ENCODE results near the gene CD8B. TPM values are rescaled to one million over a fixed set of nuclear protein-coding genes. Genes with fewer than 3 reads are reported as not detected.
"Not testable (repeated sequence)": the region's sequence is repeated elsewhere in the genome, so short reads cannot be mapped to it uniquely, and the experiment has no call there.

The CD8B gene
- total RNA-seq, 4 donors from 2014 or later: 1.2 to 1.6 TPM; not detected in 2

GRCh38 chr2:86855981-86856380 lies 5.7 kb downstream of the CD8B start:
- not testable (repeated sequence) for H3K4me1 ChIP-seq, H3K27ac ChIP-seq
- WGBS: 39% methylated on average over 6 of the region's 6 CpGs

GRCh38 chr2:86851581-86851980 lies 10.1 kb downstream of the CD8B start:
- not testable (repeated sequence) for H3K27ac ChIP-seq; H3K36me3 ChIP-seq; H3K9me3 ChIP-seq; H3K4me3 ChIP-seq; DNase-seq (ENCODE audit: low spot score in 2 of 2); H3K4me1 ChIP-seq; H3K27me3 ChIP-seq
- 62% methylated on average over 4 of the region's 4 CpGs for WGBS

More at GRCh38 chr2:86855981-86856380, 5.7 kb downstream of the CD8B start:
- not testable (repeated sequence) for H3K4me3 ChIP-seq; H3K9me3 ChIP-seq; H3K27me3 ChIP-seq; H3K36me3 ChIP-seq; DNase-seq (ENCODE audit: low spot score in 2 of 2)

GRCh38 chr2:86842607-86843234 lies 19.0 kb downstream of the CD8B start:
- not testable (repeated sequence) for DNase-seq (ENCODE audit: low spot score in 2 of 2); H3K4me3 ChIP-seq; H3K27me3 ChIP-seq; H3K27ac ChIP-seq; H3K9me3 ChIP-seq; H3K36me3 ChIP-seq; H3K4me1 ChIP-seq
- 89% methylated on average over 6 of the region's 6 CpGs for WGBS

- H3K36me3 ChIP-seq; DNase-seq (ENCODE audit: low spot score in 2 of 2); H3K9me3 ChIP-seq; H3K4me3 ChIP-seq; H3K27me3 ChIP-seq; H3K27ac ChIP-seq: not testable (repeated sequence)
- WGBS: 80% methylated on average over 5 of the region's 8 CpGs
- peaks cover 11% of the 10 kb centered on the region for H3K4me1 ChIP-seq
Observed at GRCh38 chr2:86841330-86841729, 20.4 kb downstream of the CD8B start.

GRCh38 chr2:86839871-86840548 lies 21.7 kb downstream of the CD8B start:
- H3K9me3 ChIP-seq; DNase-seq (ENCODE audit: low spot score in 2 of 2); H3K4me3 ChIP-seq; H3K27me3 ChIP-seq; H3K27ac ChIP-seq; H3K36me3 ChIP-seq: not testable (repeated sequence)
- WGBS: 84% methylated on average over 6 of the region's 11 CpGs
- H3K4me1 ChIP-seq: peaks cover 11% of the 10 kb centered on the region

GRCh38 chr2:86839455-86839854 lies 22.2 kb downstream of the CD8B start:
- 100% methylated on average over 4 of the region's 7 CpGs for WGBS
- H3K4me3 ChIP-seq; H3K27me3 ChIP-seq; H3K27ac ChIP-seq; H3K36me3 ChIP-seq; H3K9me3 ChIP-seq; DNase-seq (ENCODE audit: low spot score in 2 of 2): not testable (repeated sequence)
- peaks cover 11% of the 10 kb centered on the region for H3K4me1 ChIP-seq

- 52% methylated on average over 7 of the region's 7 CpGs for WGBS
- H3K9me3 ChIP-seq; DNase-seq (ENCODE audit: low spot score in 2 of 2); H3K27me3 ChIP-seq; H3K36me3 ChIP-seq: not testable (repeated sequence)
- H3K27ac ChIP-seq: peak overlapping the region; percentile 54
- peak overlapping the region; percentile 16 for H3K4me3 ChIP-seq
- H3K4me1 ChIP-seq: peaks cover 11% of the 10 kb centered on the region
Observed at GRCh38 chr2:86837714-86838113, 24.0 kb downstream of the CD8B start.

- 43% methylated on average over 6 of the region's 19 CpGs for WGBS
- peak overlapping the region; percentile 75 for H3K27ac ChIP-seq
Observed at GRCh38 chr2:86836915-86837695, 24.6 kb downstream of the CD8B start.

GRCh38 chr2:86835548-86835889 lies 26.2 kb downstream of the CD8B start:
- H3K4me3 ChIP-seq; H3K36me3 ChIP-seq; H3K9me3 ChIP-seq; H3K27me3 ChIP-seq; DNase-seq (ENCODE audit: low spot score in 2 of 2); H3K27ac ChIP-seq: not testable (repeated sequence)
- WGBS: 30% methylated on average over 2 of the region's 4 CpGs
- peaks cover 11% of the 10 kb centered on the region for H3K4me1 ChIP-seq

More at GRCh38 chr2:86836915-86837695, 24.6 kb downstream of the CD8B start:
- peak in 1 of 2 donors; percentile 85 for DNase-seq (ENCODE audit: low spot score in 2 of 2)
- H3K36me3 ChIP-seq, H3K27me3 ChIP-seq, H3K9me3 ChIP-seq: not testable (repeated sequence)
- Histone ChIP-seq H3K4me1 (peaks cover 11% of the 10 kb centered on the region), H3K4me3 (peak overlapping the region; percentile 26)

- no peak for TF ChIP-seq EP300 (IDR thresholded peaks at IDR 0.05)
- no peak for TF ChIP-seq POLR2AphosphoS5 (IDR thresholded peaks at IDR 0.05)
- no peak for TF ChIP-seq POLR2A (IDR thresholded peaks at IDR 0.05)
- no peak for TF ChIP-seq CTCF (IDR thresholded peaks at IDR 0.05)
- Histone ChIP-seq H3K27me3 (no peaks in the 10 kb centered on the region), H3K4me1 (peaks cover 11% of the 10 kb centered on the region), H3K36me3 (no peaks in the 10 kb centered on the region), H3K27ac (no peak overlapping the region), H3K4me3 (no peak overlapping the region), H3K9me3 (no peaks in the 10 kb centered on the region)
- DNase-seq (ENCODE audit: low spot score in 2 of 2): no peak
- 75% methylated on average over 10 of the region's 10 CpGs for WGBS
Observed at GRCh38 chr2:86833315-86833714, 28.4 kb downstream of the CD8B start.

All from suprapubic skin (tissue), 4 donors.